HG02642 (cell line): ENCODE data around the gene KIAA1755.
"Not testable (repeated sequence)": the region's sequence is repeated elsewhere in the genome, so short reads cannot be mapped to it uniquely, and the experiment has no call there.

ENCODE experiments used
- ATAC-seq: cut with Tn5 transposase; IDR thresholded peaks from one replicate; pipeline ENCODE4 v1.9.1; 2021; ENCODE audit warnings: mild to moderate bottlenecking; ENCODE audit not compliant: unreplicated experiment, poor library complexity

The KIAA1755 gene

DNA sequence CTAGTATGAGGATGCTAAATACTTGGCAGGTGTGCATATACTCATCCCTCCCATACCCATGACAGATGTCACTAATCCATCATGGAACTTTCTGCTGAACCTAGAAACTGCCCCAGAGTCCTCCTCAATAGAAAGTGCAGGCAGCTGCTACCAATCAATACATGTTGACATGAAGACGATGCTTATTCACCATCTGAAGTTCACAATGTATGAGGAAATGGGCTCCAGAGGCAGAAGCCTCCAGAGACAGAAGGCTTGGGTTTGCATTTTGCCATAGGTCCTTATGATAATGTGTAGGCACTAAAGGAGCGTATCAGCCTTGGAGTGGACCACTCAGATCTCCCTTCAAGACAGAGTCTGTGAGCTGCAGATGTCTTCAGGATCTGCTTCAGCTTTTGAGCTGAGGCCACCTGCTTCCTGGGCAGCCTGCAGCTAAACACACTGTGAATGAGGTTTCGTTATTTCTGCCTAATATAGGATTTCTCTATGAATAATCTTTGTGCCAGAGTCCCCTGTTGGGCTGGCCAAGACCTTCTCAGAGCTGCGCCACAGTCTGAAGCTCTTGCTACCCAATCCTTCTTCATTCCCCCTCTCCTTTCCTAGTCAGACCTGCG lies 7.5 kb upstream of the KIAA1755 start:
- ATAC-seq = no peak

DNA sequence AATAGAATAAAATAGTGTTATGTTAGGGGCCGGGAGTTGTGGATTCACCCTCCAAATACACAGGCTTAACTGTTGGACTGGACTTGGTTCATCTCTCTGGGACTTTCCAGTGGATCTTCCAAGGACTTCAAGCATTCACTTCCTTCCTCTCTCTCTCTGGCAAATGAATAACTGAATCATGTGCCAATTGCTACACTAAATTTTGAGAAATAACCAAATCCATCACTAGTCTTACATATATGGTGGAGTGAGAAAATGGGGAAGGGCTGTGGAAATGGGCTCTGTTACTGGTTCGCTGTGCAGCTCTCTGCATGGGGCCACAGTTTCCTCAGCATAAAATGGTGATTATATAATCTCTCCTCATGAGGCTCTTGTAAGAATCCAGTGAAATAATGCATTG lies 6.8 kb upstream of the KIAA1755 start:
- no peak for ATAC-seq

GRCh38 chr20:38266426-38266825 lies 5.9 kb upstream of the KIAA1755 start:
- no peak for ATAC-seq

GRCh38 chr20:38262931-38263330 lies 2.4 kb upstream of the KIAA1755 start:
- ATAC-seq = no peak

DNA sequence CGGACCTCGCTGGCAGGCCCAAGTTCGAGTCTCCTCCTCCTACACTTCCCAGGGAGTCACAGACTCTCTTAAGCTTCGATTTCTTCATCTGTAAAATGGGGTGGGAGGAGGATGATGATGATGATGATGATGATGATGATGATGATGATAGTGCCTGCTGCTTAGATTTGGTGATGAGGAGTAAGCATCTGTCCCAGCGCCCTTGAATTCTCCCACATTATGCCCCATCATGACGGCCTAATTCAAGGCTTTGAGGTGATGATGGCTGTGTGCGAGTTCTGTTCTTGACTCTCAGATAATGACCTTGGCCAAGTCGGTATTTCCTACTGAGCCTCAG lies 487 bp upstream of the KIAA1755 start:
- ATAC-seq = no peak

- no peak for ATAC-seq
Measured at GRCh38 chr20:38260025-38260377, 534 bp downstream of the KIAA1755 start.

DNA sequence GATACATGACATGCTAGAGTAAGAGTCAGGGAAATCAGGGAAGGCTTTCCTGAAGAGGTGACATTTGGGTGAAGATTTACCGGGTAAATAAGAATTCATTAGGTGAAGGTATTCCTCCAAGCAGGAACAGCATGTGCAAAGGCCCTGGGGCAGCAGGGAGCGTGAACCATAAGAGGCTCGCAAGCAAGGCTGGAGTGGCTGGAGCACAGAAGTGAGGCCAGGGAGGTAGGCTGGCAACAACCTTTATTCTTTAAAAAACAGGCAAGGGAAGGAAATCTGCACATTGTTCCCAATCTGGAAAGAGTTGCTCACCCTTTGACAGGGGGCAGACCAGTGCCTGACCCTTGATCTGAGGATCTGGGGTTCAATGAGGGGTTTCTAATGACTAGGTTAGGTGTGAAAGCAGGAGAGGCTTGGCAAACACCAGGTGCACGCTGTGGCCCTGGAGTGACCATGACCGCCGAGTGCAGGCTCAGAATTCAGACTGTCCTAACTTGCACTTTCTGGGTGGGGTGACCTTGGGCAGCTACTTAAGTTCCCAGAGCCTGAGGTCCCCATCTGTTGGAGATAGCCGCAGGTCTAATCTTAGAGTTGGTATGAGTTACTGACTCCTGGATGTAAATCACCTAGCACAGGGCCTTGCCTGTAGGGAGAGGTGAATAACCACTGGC lies 1.9 kb downstream of the KIAA1755 start:
- no peak for ATAC-seq

DNA sequence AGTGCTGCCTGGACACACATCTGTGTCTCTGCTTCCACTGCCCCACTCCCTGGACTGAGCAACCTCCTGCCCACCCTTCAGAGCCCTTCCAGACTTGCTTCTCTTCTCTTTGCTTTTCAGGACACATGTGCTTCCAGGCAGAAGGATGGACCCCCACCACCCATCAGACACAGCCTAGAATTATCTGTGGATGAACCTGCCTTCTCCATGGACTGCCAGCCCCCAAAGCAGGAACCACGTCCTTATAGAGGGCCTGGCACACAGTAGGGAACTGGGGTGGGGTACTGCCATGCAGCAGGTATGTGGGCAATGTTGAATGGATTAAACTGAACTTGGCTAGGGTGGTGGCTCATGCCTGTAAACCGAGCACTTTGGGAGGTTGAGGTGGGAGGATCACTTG lies 3.6 kb downstream of the KIAA1755 start:
- no peak for ATAC-seq

DNA sequence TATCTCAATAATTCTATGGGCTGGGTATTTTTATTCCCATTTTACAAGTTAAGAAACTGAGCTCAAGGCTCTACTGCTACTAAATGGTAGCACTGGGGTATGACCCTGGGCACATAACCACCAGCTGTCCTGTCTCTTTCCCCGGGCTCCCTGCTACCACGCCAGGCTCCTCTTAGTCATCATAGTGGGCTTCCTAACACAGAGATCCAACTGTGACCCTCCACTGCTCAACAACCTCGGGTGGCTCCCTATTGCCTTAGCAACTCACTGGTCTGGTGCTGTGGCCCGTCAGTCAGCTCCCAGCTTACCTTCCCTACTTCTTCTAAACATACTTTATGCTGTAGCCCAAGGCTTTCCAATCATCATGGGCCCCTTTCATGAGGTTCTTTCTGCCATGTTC lies 4.5 kb downstream of the KIAA1755 start:
- ATAC-seq = no peak

DNA sequence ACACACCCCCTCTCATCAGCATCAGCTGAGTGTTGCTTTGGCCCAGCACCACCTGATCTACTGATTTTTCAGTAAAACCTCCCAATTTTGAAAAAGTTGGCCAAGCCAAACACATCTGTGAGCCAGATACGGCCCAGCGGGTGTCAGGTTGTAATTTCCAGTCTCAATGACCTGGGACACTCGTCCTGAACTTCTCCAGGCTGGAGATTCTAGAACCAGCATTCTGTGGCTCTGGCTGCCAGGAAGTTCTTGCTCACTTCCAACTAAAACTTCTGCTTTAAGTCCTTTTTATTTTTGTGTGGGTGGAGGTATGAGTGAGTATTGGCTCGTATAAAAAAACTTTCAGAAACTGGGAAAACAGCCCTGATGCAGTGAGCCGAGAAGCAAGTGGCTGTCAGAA lies 5.1 kb downstream of the KIAA1755 start:
- ATAC-seq = no peak

- not testable (repeated sequence) for ATAC-seq
Measured at GRCh38 chr20:38254621-38255020, 5.9 kb downstream of the KIAA1755 start.

GRCh38 chr20:38253571-38253970 lies 7.0 kb downstream of the KIAA1755 start:
- no peak for ATAC-seq

GRCh38 chr20:38252292-38253288 lies 7.9 kb downstream of the KIAA1755 start:
- no peak for ATAC-seq

DNA sequence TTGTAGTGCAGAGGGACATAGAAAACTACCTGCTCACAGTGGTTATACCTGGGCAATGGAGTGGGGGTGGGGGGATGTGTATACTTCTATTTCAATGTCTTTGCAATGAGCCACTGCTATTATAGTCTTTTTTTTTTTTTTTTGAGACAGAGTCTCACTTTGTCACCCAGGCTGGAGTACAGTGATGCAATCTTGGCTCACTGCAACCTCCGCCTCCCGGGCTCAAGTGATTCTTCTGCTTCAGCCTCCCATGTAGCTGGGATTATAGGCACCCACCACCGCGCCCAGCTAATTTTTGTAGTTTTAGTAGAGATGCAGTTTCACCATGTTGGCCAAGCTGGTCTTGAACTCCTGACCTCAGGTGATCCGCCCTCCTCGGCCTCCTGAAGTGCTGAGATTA lies 9.1 kb downstream of the KIAA1755 start:
- not testable (repeated sequence) for ATAC-seq

DNA sequence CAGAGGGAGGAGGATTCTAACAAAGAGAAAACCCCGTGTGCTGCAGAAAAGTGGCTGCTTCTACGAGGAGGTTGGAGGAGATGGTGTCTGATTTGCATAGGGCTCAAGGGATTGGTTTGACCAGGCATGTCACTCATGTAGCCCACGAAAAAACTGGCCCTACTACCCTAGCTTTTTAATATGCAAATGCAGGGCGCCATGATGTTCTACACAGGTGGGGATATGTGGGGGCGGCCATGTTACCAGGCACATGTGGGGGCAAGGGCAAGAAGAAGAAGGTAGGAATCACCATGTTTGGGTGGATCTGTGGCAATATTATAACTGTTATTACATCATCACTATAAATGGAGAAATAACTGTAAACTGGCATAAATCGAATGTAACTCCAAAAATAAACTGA lies 9.9 kb downstream of the KIAA1755 start:
- ATAC-seq = no peak

DNA sequence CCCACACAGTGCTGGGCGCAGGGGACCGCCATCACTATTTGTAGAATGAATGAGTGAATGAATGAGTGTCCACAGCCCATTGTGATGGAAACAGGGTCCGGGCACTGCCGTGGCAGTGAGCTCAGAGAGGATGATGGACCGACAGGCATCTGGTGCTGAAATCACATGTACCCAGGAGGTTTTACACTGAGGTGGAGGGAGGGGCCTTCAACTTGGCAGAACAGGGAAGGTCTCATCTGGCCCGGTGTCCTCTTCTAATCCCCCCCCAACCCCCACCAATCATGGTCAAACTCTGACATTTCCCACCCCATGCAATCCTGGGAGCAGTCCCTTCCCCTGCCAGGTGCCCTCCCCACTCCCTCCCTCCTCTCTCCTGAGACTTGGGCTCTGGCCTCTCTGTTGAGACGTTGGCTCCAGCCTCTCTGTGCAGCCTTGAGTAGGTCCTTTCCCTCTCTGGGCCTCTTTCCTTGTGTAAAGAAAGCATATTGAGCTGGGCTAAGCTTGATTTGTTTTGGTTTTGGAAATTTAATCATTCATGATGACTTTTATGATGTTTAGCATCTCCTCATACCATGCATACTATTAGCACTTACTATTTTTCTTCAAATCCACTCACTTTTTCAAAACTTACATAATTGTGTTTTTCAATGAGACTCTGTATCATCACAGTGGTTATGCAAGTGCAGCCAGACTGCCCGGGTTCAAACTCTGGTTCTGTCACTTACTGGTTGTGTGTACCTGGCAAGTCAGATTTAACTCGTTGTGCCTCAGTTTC lies 10.8 kb downstream of the KIAA1755 start:
- no peak for ATAC-seq

- ATAC-seq = no peak
Measured at GRCh38 chr20:38248133-38248532, 12.4 kb downstream of the KIAA1755 start.

DNA sequence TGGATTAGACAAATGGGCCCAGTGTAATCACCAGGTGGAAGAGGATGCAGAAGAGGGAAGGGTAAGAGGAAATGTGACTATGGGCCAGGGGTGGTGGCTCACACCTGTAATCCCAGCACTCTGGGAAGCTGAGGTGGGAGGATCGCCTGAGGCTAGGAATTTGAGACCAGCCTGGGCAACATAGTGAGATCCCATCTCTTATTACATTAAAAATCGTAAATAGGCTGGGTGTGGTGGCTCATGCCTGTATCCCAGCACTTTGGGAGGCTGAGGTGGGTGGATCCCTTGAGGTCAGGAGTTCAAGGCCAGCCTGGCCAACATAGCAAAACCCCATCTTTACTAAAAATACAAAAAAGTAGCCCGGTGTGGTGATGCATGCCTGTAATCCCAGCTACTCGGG lies 12.8 kb downstream of the KIAA1755 start:
- ATAC-seq = not testable (repeated sequence)

DNA sequence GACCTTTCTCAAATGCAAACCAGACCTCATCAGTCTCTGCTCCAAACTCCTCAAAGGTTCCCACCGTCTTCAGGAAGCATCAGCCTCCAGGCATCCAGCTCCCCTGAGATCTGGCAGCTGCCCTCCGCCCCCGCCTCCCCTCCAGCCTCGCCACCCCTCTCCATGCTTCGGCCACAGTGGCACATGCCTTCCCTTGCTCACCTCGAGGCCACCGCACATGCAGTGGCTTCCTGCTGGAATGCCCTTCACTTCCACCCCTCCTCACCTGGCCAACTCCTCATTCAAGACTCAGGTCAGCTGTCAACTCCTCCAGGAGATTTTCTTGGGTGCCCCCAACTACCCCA lies 13.4 kb downstream of the KIAA1755 start:
- no peak for ATAC-seq

- no peak for ATAC-seq
Measured at GRCh38 chr20:38246357-38247165, 14.0 kb downstream of the KIAA1755 start.
